Prostate gland (tissue), 2 donors: Measurements from ENCODE around the gene S1PR4. TPM values are rescaled to one million over a fixed set of nuclear protein-coding genes. Genes with fewer than 3 reads are reported as not detected.

Source experiments
- DNase-seq: peaks from one replicate; pipeline ENCODE4 v3.0.0-alpha.2; 2019; ENCODE audit warnings: low spot score
- H3K27ac ChIP-seq, 2 donors: fragments of 200-600 bp; sonication (generic); 2 replicates each; pipeline ENCODE4 v1.5.1; 2017 to 2019
- H3K27me3 ChIP-seq: fragments of 200-600 bp; sonication (generic); replicated peaks from 2 replicates; pipeline ENCODE4 v1.5.1; 2019; ENCODE audit not compliant: insufficient read depth
- H3K36me3 ChIP-seq, 2 donors: fragments of 200-600 bp; sonication (generic); 1 replicate in 1 of 2; 2 replicates in 1 of 2; pipeline versions ENCODE4 v1.5.1 to v1.8.1; 2017 to 2019
- H3K4me1 ChIP-seq: fragments of 200-600 bp; sonication (generic); replicated peaks from 2 replicates; pipeline ENCODE4 v1.5.1; 2019
- H3K4me3 ChIP-seq, 2 donors: fragments of 200-600 bp; sonication (generic); 2 replicates each; pipeline ENCODE4 v1.5.1; 2017 to 2019
- H3K9me3 ChIP-seq: fragments of 200-600 bp; sonication (generic); 2 replicates; pipeline ENCODE4 v1.5.1; 2017
- CTCF ChIP-seq, 4 experiments: fragments of 200-600 bp in 2 of 4; fragments of 450-650 bp in 2 of 4; sonication (generic) in 2 of 4; IDR thresholded peaks; 1 replicate in 3 of 4; 2 replicates in 1 of 4; pipeline ENCODE4 v1.5.1; 2016 to 2019; ENCODE audit warnings: antibody characterized with exemption in 4 of 4, mild to moderate bottlenecking in 2 of 4, moderate library complexity in 2 of 4
- POLR2A ChIP-seq: fragments of 450-650 bp; IDR thresholded peaks from one replicate; pipeline ENCODE4 v1.6.1; 2016; ENCODE audit warnings: antibody characterized with exemption, mild to moderate bottlenecking
- POLR2AphosphoS5 ChIP-seq: sonication (generic); formaldehyde crosslinking; IDR thresholded peaks from one replicate; pipeline ENCODE4 v1.6.1; 2017; ENCODE audit warnings: antibody characterized with exemption
- WGBS: methylation state at CpG from one replicate; pipeline ENCODE4 v1.1.5; 2018; 5-methylcytosine and 5-hydroxymethylcytosine counted together
- intact Hi-C: fragments of 100-400 bp; cut with DNase I; formaldehyde crosslinking; loops from one replicate; pipeline ENCODE4 v1.14.2; 2022
- total RNA-seq, 2 donors: library from RNA; depleted of rRNA; stranded (reverse); fragments of >200 nt; gene quantifications; one replicate each; pipeline ENCODE4 v1.1.0, GENCODE V29; 2016

The S1PR4 gene
- total RNA-seq, 2 donors from 2014 or later = 0.14 to 1.5 TPM

- TF ChIP-seq POLR2AphosphoS5 = no peak
- Histone ChIP-seq H3K27ac (no peak overlapping the region), H3K36me3 (no peaks in the 10 kb centered on the region), H3K4me3 (no peak overlapping the region), H3K9me3 (no peaks in the 10 kb centered on the region), H3K27me3 (no peaks in the 10 kb centered on the region), H3K4me1 (no peaks in the 10 kb centered on the region)
- 86% methylated on average over 20 of the region's 20 CpGs for WGBS
- intact Hi-C loops = no loop called here
- DNase-seq = no peak
Observed at GRCh38 chr19:3148503-3148902, 30.1 kb upstream of the S1PR4 start.

- no peak overlapping the region for H3K4me3 ChIP-seq
- no peaks in the 10 kb centered on the region for H3K4me1 ChIP-seq
- 92% methylated on average over 6 of the region's 6 CpGs for WGBS
- H3K27ac ChIP-seq = no peak overlapping the region
- TF ChIP-seq POLR2A (no peak), CTCF (IDR thresholded peaks at IDR 0.05) (no peak), POLR2AphosphoS5 (no peak)
- intact Hi-C loops = no loop called here
- no peaks in the 10 kb centered on the region for H3K27me3 ChIP-seq
- no peaks in the 10 kb centered on the region for H3K36me3 ChIP-seq
- no peak for DNase-seq
- no peaks in the 10 kb centered on the region for H3K9me3 ChIP-seq
Observed at GRCh38 chr19:3149089-3149488, 29.5 kb upstream of the S1PR4 start.

GRCh38 chr19:3149526-3150505 is 28.8 kb upstream of the S1PR4 start:
- TF ChIP-seq POLR2AphosphoS5 (no peak), CTCF (IDR thresholded peaks at IDR 0.05) (no peak), POLR2A (no peak)
- WGBS = 56% methylated on average over 35 of the region's 35 CpGs
- DNase-seq = no peak
- Histone ChIP-seq H3K36me3 (no peaks in the 10 kb centered on the region), H3K9me3 (no peaks in the 10 kb centered on the region), H3K27me3 (no peaks in the 10 kb centered on the region), H3K4me1 (no peaks in the 10 kb centered on the region), H3K27ac (no peak overlapping the region), H3K4me3 (no peak overlapping the region)
- intact Hi-C loops = no loop called here

- WGBS = 91% methylated on average over 5 of the region's 5 CpGs
- H3K27me3 ChIP-seq = no peaks in the 10 kb centered on the region
- no peaks in the 10 kb centered on the region for H3K36me3 ChIP-seq
- DNase-seq = no peak
- intact Hi-C loops = no loop called here
- no peak overlapping the region for H3K27ac ChIP-seq
- H3K4me1 ChIP-seq = no peaks in the 10 kb centered on the region
- no peak overlapping the region for H3K4me3 ChIP-seq
- H3K9me3 ChIP-seq = no peaks in the 10 kb centered on the region
- TF ChIP-seq POLR2AphosphoS5 = no peak
- no peak for TF ChIP-seq POLR2A
- no peak for TF ChIP-seq CTCF (IDR thresholded peaks at IDR 0.05)
Observed at GRCh38 chr19:3150739-3151329, 27.7 kb upstream of the S1PR4 start.

GRCh38 chr19:3151563-3152418 is 26.8 kb upstream of the S1PR4 start:
- WGBS = 82% methylated on average over 14 of the region's 14 CpGs
- H3K4me1 ChIP-seq = no peaks in the 10 kb centered on the region
- intact Hi-C loops = no loop called here
- H3K4me3 ChIP-seq = no peak overlapping the region
- H3K9me3 ChIP-seq = no peaks in the 10 kb centered on the region
- no peak for DNase-seq
- TF ChIP-seq POLR2AphosphoS5 (no peak), CTCF (IDR thresholded peaks at IDR 0.05) (no peak), POLR2A (no peak)
- no peaks in the 10 kb centered on the region for H3K36me3 ChIP-seq
- H3K27me3 ChIP-seq = no peaks in the 10 kb centered on the region
- H3K27ac ChIP-seq = no peak overlapping the region
